Activated CD4-positive, alpha-beta T cell treated with anti-CD3 and anti-CD28 coated beads for 36 hours (primary cell): ENCODE measurements around the gene ABHD13. TPM values are rescaled to one million over a fixed set of nuclear protein-coding genes. Genes with fewer than 3 reads are reported as not detected.
"Not testable (repeated sequence)": the region's sequence is repeated elsewhere in the genome, so short reads cannot be mapped to it uniquely, and the experiment has no call there.

ENCODE experiments used
- ATAC-seq: fragments of 200-7000 bp; cut with Tn5 transposase; one replicate; pipeline ENCODE4 v1.10.0; 2021; ENCODE audit warnings: mild to moderate bottlenecking, moderate library complexity
- CTCF ChIA-PET: fragments of 350-600 bp; sonication (Branson Sonifier 250); formaldehyde crosslinking; loops from one replicate; lab custom pipeline; 2021; ENCODE audit warnings: antibody characterized with exemption; lab: Charles Lee
- POLR2A ChIA-PET: fragments of 350-600 bp; sonication (Branson Sonifier 250); formaldehyde crosslinking; loops from one replicate; lab custom pipeline; 2021; ENCODE audit warnings: antibody characterized with exemption, inconsistent platforms; lab: Charles Lee
- DNase-seq: peaks from one replicate; pipeline ENCODE4 v3.0.0-alpha.2; 2020
- H3K27ac Mint-ChIP-seq: one replicate; pipeline ENCODE4 v1.8.0; 2021; ENCODE audit warnings: mixed read lengths
- H3K27me3 Mint-ChIP-seq: one replicate; pipeline ENCODE4 v1.8.0; 2021; ENCODE audit warnings: mixed read lengths
- H3K36me3 Mint-ChIP-seq: one replicate; pipeline ENCODE4 v1.8.0; 2021; ENCODE audit warnings: low read depth, mixed read lengths
- H3K4me1 Mint-ChIP-seq: one replicate; pipeline ENCODE4 v1.8.0; 2021; ENCODE audit warnings: mixed read lengths
- H3K4me3 Mint-ChIP-seq: one replicate; pipeline ENCODE4 v1.8.0; 2021; ENCODE audit warnings: mild to moderate bottlenecking, moderate library complexity, mixed read lengths
- H3K9me3 Mint-ChIP-seq: one replicate; pipeline ENCODE4 v1.8.0; 2021; ENCODE audit warnings: low read depth, mixed read lengths
- intact Hi-C, 2 experiments: fragments of 100-400 bp; cut with DNase I in 1 of 2; cut with micrococcal nuclease in 1 of 2; formaldehyde crosslinking; loops; one replicate each; pipeline versions ENCODE4 v1.14.2 to v1.15.1; 2022 to 2024; cut with DNase I, micrococcal nuclease
- total RNA-seq, 2 experiments: library from RNA; stranded (reverse); gene quantifications; one replicate each; pipeline ENCODE4 v1.2.3, GENCODE V29; 2021

The ABHD13 gene
- total RNA-seq, 2 experiments from 2014 or later, result 3.4 to 4.4 TPM

DNA sequence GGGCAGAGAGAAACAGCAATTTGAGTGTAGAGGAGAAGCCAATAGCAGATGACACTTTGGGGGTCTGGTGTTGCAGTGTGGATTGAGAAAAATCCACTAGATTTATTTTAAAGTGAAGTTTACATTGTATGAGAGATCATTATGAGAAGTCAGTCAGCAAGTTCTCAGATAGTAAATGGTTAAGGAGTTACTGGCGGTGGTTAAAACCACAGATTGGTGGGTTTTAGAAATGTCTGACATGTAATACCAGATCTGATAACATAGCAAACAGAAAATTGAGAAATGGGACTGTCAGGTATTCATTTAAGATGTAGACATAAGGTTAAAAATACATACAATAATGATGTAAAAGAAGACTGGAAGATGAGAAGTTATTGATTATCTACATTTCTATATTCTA, 7.2 kb downstream of the ABHD13 start:
- peak overlapping the region; percentile 68 for H3K27ac Mint-ChIP-seq
- CTCF ChIA-PET, result interaction anchor here (1.0 kb wide), 2 partner anchors 9 to 11 kb away, joined by 4 to 5 read pairs; no protein-coding TSS in a partner anchor
- ATAC-seq, result peak; percentile 53

GRCh38 chr13:108226184-108226583, 8.0 kb downstream of the ABHD13 start:
- POLR2A ChIA-PET, result no interaction called here
- peaks cover 49% of the 10 kb centered on the region for H3K4me1 Mint-ChIP-seq
- no peaks in the 10 kb centered on the region for H3K9me3 Mint-ChIP-seq
- peaks cover 7% of the 10 kb centered on the region for H3K36me3 Mint-ChIP-seq
- CTCF ChIA-PET, result interaction anchor here (1.0 kb wide), 1 partner anchor 10 kb away, joined by 5 read pairs; no protein-coding TSS in a partner anchor
- intact Hi-C loops, result loop anchor here (2.0 to 5.0 kb wide), 6 partner anchors 43 to 671 kb away; partner anchors contain the start of gene TNFSF13B (in 2 of the 2)
- peak; percentile 66 for ATAC-seq
- no peak for DNase-seq
- no peak overlapping the region for H3K27ac Mint-ChIP-seq
- H3K4me3 Mint-ChIP-seq, result no peak overlapping the region
- no peaks in the 10 kb centered on the region for H3K27me3 Mint-ChIP-seq

More for the DNA sequence above, 7.2 kb downstream of the ABHD13 start:
- Mint-ChIP-seq H3K4me3 (no peak overlapping the region), H3K4me1 (peaks cover 54% of the 10 kb centered on the region), H3K36me3 (peaks cover 7% of the 10 kb centered on the region), H3K9me3 (no peaks in the 10 kb centered on the region), H3K27me3 (no peaks in the 10 kb centered on the region)
- POLR2A ChIA-PET, result no interaction called here
- DNase-seq, result no peak
- intact Hi-C loops, result loop anchor here (2.0 to 5.0 kb wide), 5 partner anchors 97 to 672 kb away; no protein-coding TSS in a partner anchor

DNA sequence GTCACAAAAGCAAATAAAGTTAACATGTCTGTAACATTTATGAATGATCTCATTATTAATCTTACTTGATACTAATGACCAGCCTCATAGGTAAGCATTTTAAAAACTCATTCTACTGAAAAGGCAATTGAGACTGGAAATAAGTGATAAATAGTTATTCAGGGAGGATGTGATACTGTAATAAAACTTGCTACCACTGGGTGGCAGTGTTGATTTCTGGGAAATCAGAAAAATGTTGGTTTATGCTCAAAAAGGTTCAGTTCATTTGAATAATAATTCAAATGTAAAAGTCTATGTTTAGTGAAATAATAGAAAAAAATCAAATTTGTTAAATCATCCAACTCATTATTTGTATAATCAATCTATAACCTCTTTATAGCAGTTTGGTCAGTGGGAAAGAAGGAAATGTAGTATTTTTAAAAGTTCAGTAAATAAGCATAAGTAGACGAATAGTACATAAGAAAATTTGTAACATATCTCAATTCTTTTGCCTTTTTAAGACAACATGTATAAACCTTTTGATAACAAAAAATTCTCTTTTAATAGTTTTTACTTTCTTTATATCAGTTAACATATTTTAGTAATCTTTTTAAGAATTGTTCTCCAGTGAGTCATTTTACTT, 9.6 kb downstream of the ABHD13 start:
- peak; percentile 27 for DNase-seq
- H3K36me3 Mint-ChIP-seq, result peaks cover 7% of the 10 kb centered on the region
- CTCF ChIA-PET, result interaction anchor here (0.9 kb wide), 1 partner anchor 17 kb away, joined by 4 read pairs; no protein-coding TSS in a partner anchor
- H3K9me3 Mint-ChIP-seq, result no peaks in the 10 kb centered on the region
- H3K4me3 Mint-ChIP-seq, result no peak overlapping the region
- H3K27me3 Mint-ChIP-seq, result no peaks in the 10 kb centered on the region
- POLR2A ChIA-PET, result no interaction called here
- no peak for ATAC-seq
- no peak overlapping the region for H3K27ac Mint-ChIP-seq
- intact Hi-C loops, result loop anchor here (2.0 to 5.0 kb wide), 6 partner anchors 41 to 670 kb away; partner anchors contain the start of gene TNFSF13B (in 2 of the 2)
- H3K4me1 Mint-ChIP-seq, result peaks cover 44% of the 10 kb centered on the region

GRCh38 chr13:108230377-108230776, 12.2 kb downstream of the ABHD13 start:
- Mint-ChIP-seq H3K36me3 (peaks cover 9% of the 10 kb centered on the region), H3K9me3 (no peaks in the 10 kb centered on the region), H3K4me3 (no peak overlapping the region), H3K4me1 (peaks cover 25% of the 10 kb centered on the region), H3K27ac (no peak overlapping the region), H3K27me3 (no peaks in the 10 kb centered on the region)
- intact Hi-C loops, result no loop called here
- POLR2A ChIA-PET, result no interaction called here
- CTCF ChIA-PET, result no interaction called here
- ATAC-seq (no peak), DNase-seq (no peak)

DNA sequence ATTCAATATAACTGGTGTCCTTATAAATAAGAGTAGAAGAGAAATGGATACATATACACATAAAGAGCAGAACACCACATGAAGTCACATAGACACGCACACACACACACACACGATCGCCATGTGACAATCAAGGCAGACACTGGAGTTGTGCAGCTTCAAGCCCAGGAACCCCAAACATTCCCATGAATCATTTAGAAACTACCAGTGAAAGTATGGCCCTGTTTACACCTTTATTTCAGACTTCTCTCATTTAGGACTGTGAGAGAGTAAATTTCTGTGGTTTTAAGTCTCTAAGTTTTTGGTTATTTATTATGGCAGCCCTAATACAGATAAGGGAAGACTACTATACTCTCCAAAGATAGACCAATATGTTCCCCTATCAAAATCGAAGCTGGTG, 31.0 kb downstream of the ABHD13 start:
- no peak for ATAC-seq
- Mint-ChIP-seq H3K4me3 (no peak overlapping the region), H3K36me3 (peaks cover 7% of the 10 kb centered on the region), H3K4me1 (peaks cover 5% of the 10 kb centered on the region), H3K27me3 (no peaks in the 10 kb centered on the region), H3K27ac (no peak overlapping the region), H3K9me3 (peaks cover 24% of the 10 kb centered on the region)
- intact Hi-C loops, result loop anchor here in 1 of 2 experiments (5.0 kb wide), 1 partner anchor 53 kb away; no protein-coding TSS in a partner anchor
- ChIA-PET POLR2A (no interaction called here), CTCF (no interaction called here)
- DNase-seq, result no peak

- intact Hi-C loops, result no loop called here
- no peak overlapping the region for H3K27ac Mint-ChIP-seq
- no peak overlapping the region for H3K4me3 Mint-ChIP-seq
- peaks cover 2% of the 10 kb centered on the region for H3K9me3 Mint-ChIP-seq
- ChIA-PET CTCF (no interaction called here), POLR2A (no interaction called here)
- ATAC-seq (no peak), DNase-seq (no peak)
- peaks cover 12% of the 10 kb centered on the region for H3K36me3 Mint-ChIP-seq
- H3K27me3 Mint-ChIP-seq, result no peaks in the 10 kb centered on the region
- H3K4me1 Mint-ChIP-seq, result no peaks in the 10 kb centered on the region
Measured at GRCh38 chr13:108257248-108257647, 39.1 kb downstream of the ABHD13 start.

DNA sequence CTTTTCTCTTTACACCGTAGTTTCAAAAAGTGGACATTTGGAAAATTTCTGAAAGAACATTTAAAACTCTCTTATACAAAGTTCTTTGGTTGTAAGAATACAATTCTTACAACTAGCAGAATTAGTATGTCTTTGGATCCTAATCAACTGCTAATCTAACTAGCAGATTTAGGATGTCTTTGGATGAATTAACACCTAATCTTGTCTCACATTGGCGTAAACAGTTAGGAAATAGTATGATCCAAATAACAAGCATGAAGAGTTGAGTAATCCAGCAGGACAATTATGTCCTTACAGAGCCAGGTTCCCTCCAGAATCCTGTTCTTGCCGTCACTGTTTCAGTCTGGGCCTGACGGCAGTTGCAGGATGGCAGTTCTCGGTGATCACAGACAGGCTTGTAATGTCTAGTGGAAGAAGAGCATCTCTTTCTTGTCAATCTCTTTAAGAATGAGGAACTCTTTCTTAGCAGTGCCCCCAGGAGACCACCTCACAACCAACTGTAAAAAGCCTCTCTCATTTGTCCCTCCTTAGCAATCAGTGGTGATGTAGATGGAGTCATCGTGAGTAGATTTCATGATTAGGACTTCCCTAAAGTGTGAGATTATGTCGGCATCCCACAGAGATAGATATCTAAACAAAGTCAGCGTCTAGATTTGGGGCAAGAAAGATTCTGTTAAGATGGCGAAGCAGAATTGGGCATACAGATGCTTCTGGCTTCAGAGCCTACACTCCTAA, 45.6 kb downstream of the ABHD13 start:
- ChIA-PET CTCF (no interaction called here), POLR2A (no interaction called here)
- Mint-ChIP-seq H3K27me3 (no peaks in the 10 kb centered on the region), H3K27ac (no peak overlapping the region), H3K36me3 (peaks cover 8% of the 10 kb centered on the region), H3K4me3 (no peak overlapping the region), H3K4me1 (peaks cover 20% of the 10 kb centered on the region), H3K9me3 (no peaks in the 10 kb centered on the region)
- DNase-seq (no peak), ATAC-seq (no peak)
- intact Hi-C loops, result no loop called here

DNA sequence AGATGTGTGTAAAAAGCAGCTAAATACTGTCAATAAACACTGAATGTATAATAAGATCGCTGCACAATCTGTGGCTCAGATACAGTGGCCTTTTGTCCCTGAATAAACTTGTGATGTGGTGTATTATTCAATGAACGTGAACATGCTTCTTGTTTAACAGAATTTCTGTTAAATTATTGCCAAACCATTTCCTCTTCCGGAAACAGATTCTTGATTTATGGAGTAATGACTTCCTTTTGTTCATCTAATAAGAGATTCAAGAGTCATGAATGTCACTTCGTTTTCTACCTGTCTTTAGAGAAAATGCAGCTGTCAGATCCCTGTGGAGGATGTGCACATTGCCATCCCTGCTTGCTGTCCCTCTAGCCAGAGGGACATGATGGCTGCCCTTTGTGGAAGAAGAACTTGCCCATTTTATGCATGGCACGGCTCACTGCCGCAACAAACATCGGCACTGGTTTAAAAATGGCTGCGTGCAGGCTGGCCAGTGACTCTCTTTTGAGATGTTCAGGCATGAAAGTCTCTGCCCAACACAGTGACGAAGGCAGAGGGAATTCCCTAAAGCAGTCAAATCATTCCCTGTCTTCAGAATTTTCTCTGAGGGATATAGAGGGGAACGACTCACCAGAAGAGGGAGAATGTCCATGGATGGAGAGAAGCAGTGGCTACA, 48.3 kb downstream of the ABHD13 start:
- peaks cover 39% of the 10 kb centered on the region for H3K4me1 Mint-ChIP-seq
- DNase-seq, result no peak
- peak overlapping the region; percentile 34 for H3K4me3 Mint-ChIP-seq
- no peak for ATAC-seq
- peaks cover 8% of the 10 kb centered on the region for H3K36me3 Mint-ChIP-seq
- CTCF ChIA-PET, result no interaction called here
- POLR2A ChIA-PET, result no interaction called here
- H3K27ac Mint-ChIP-seq, result peak overlapping the region; percentile 89
- H3K27me3 Mint-ChIP-seq, result no peaks in the 10 kb centered on the region
- no peaks in the 10 kb centered on the region for H3K9me3 Mint-ChIP-seq
- intact Hi-C loops, result no loop called here

- Mint-ChIP-seq H3K36me3 (peaks cover 8% of the 10 kb centered on the region), H3K4me3 (no peak overlapping the region), H3K27ac (no peak overlapping the region), H3K4me1 (peaks cover 42% of the 10 kb centered on the region), H3K9me3 (no peaks in the 10 kb centered on the region), H3K27me3 (no peaks in the 10 kb centered on the region)
- DNase-seq, result no peak
- intact Hi-C loops, result no loop called here
- no peak for ATAC-seq
- ChIA-PET POLR2A (no interaction called here), CTCF (no interaction called here)
Measured at GRCh38 chr13:108267347-108267746, 49.2 kb downstream of the ABHD13 start.

- H3K9me3 Mint-ChIP-seq, POLR2A ChIA-PET, H3K4me3 Mint-ChIP-seq, CTCF ChIA-PET, DNase-seq, ATAC-seq, H3K36me3 Mint-ChIP-seq, H3K27me3 Mint-ChIP-seq, H3K27ac Mint-ChIP-seq: not testable (repeated sequence)
- intact Hi-C loops, result loop anchor here (2.0 kb wide), 1 partner anchor 41 kb away; no protein-coding TSS in a partner anchor
- H3K4me1 Mint-ChIP-seq, result peaks cover 43% of the 10 kb centered on the region
Measured at GRCh38 chr13:108267855-108268254, 49.7 kb downstream of the ABHD13 start.

GRCh38 chr13:108268466-108269112, 50.4 kb downstream of the ABHD13 start:
- peak; percentile 21 for DNase-seq
- CTCF ChIA-PET, result no interaction called here

More at GRCh38 chr13:108268466-108269112, 50.4 kb downstream of the ABHD13 start:
- POLR2A ChIA-PET, result no interaction called here
- H3K36me3 Mint-ChIP-seq, result peaks cover 8% of the 10 kb centered on the region
- intact Hi-C loops, result loop anchor here (1.0 to 2.0 kb wide), 2 partner anchors 42 to 53 kb away; partner anchors contain the start of gene LIG4 (in 1 of the 2)
- H3K27ac Mint-ChIP-seq, result peak overlapping the region; percentile 42
- ATAC-seq, result peak; percentile 33
- no peaks in the 10 kb centered on the region for H3K9me3 Mint-ChIP-seq
- peaks cover 43% of the 10 kb centered on the region for H3K4me1 Mint-ChIP-seq
- H3K4me3 Mint-ChIP-seq, result no peak overlapping the region
- no peaks in the 10 kb centered on the region for H3K27me3 Mint-ChIP-seq
